RKO (cell line): ENCODE measurements around the gene SLC2A5.
A peak's percentile ranks its signal among the peaks of the same experiment; 100 is the strongest.
"Not testable (repeated sequence)": the region's sequence is repeated elsewhere in the genome, so short reads cannot be mapped to it uniquely, and the experiment has no call there.

ENCODE experiments used
- DNase-seq: peaks from one replicate; pipeline ENCODE4 v3.0.0-alpha.2; 2016; ENCODE audit warnings: low spot score

The SLC2A5 gene

GRCh38 chr1:9004700-9005394, 64.6 kb downstream of the SLC2A5 start:
- peak; percentile 81 for DNase-seq

- no peak for DNase-seq
Observed at GRCh38 chr1:9004031-9004699, 65.3 kb downstream of the SLC2A5 start.

GRCh38 chr1:9002215-9002560, 67.2 kb downstream of the SLC2A5 start:
- DNase-seq = not testable (repeated sequence)

GRCh38 chr1:9001534-9002214, 67.8 kb downstream of the SLC2A5 start:
- DNase-seq = not testable (repeated sequence)

- DNase-seq = not testable (repeated sequence)
Observed at GRCh38 chr1:8993962-8994675, 75.3 kb downstream of the SLC2A5 start.

- no peak for DNase-seq
Observed at GRCh38 chr1:8992936-8993687, 76.3 kb downstream of the SLC2A5 start.

GRCh38 chr1:8989821-8990220, 79.6 kb downstream of the SLC2A5 start:
- DNase-seq = no peak

GRCh38 chr1:8989061-8989460, 80.4 kb downstream of the SLC2A5 start:
- DNase-seq = no peak

GRCh38 chr1:8988618-8988967, 80.8 kb downstream of the SLC2A5 start:
- DNase-seq = no peak

- peak; percentile 35 for DNase-seq
Observed at GRCh38 chr1:8987881-8988617, 81.4 kb downstream of the SLC2A5 start.

- DNase-seq = no peak
Observed at GRCh38 chr1:8986814-8987190, 82.6 kb downstream of the SLC2A5 start.

GRCh38 chr1:8985915-8986813, 83.3 kb downstream of the SLC2A5 start:
- peak; percentile 89 for DNase-seq
